ENCODE measurements around the gene ENHO.
"Not testable (repeated sequence)": the region's sequence is repeated elsewhere in the genome, so short reads cannot be mapped to it uniquely, and the experiment has no call there.

The ENHO gene

GRCh38 chr9:34505370-34506120 lies 17.2 kb downstream of the ENHO start:
- no peak for DNase-seq

- no peak for DNase-seq
Observed at GRCh38 chr9:34503406-34503805, 19.4 kb downstream of the ENHO start.

- DNase-seq: no peak
Observed at GRCh38 chr9:34502891-34503290, 19.9 kb downstream of the ENHO start.

GRCh38 chr9:34502471-34502870 lies 20.3 kb downstream of the ENHO start:
- DNase-seq: no peak

GRCh38 chr9:34501889-34502425 lies 20.8 kb downstream of the ENHO start:
- no peak for DNase-seq

GRCh38 chr9:34501372-34501771 lies 21.4 kb downstream of the ENHO start:
- DNase-seq: no peak

GRCh38 chr9:34500623-34501267 lies 22.0 kb downstream of the ENHO start:
- DNase-seq: peak; percentile 82 to 88

- DNase-seq: no peak
Observed at GRCh38 chr9:34499076-34499475, 23.7 kb downstream of the ENHO start.

GRCh38 chr9:34498553-34498952 lies 24.2 kb downstream of the ENHO start:
- DNase-seq: no peak

GRCh38 chr9:34496149-34496712 lies 26.6 kb downstream of the ENHO start:
- no peak for DNase-seq

- DNase-seq: peak; percentile 32 to 43
Observed at GRCh38 chr9:34493972-34494535, 28.7 kb downstream of the ENHO start.

- no peak for DNase-seq
Observed at GRCh38 chr9:34492051-34492450, 30.7 kb downstream of the ENHO start.

- DNase-seq: no peak
Observed at GRCh38 chr9:34491596-34491995, 31.2 kb downstream of the ENHO start.

GRCh38 chr9:34490760-34491159 lies 32.0 kb downstream of the ENHO start:
- no peak for DNase-seq

- no peak for DNase-seq
Observed at GRCh38 chr9:34490360-34490759, 32.4 kb downstream of the ENHO start.

GRCh38 chr9:34486572-34486971 lies 36.2 kb downstream of the ENHO start:
- DNase-seq: no peak

GRCh38 chr9:34485822-34486221 lies 37.0 kb downstream of the ENHO start:
- no peak for DNase-seq

- no peak for DNase-seq
Observed at GRCh38 chr9:34484678-34485077, 38.1 kb downstream of the ENHO start.

- DNase-seq: not testable (repeated sequence)
Observed at GRCh38 chr9:34482746-34483145, 40.0 kb downstream of the ENHO start.

GRCh38 chr9:34481620-34482019 lies 41.2 kb downstream of the ENHO start:
- not testable (repeated sequence) for DNase-seq

- no peak for DNase-seq
Observed at GRCh38 chr9:34479431-34479866, 43.3 kb downstream of the ENHO start.

GRCh38 chr9:34477541-34477940 lies 45.2 kb downstream of the ENHO start:
- no peak for DNase-seq

GRCh38 chr9:34475097-34475496 lies 47.7 kb downstream of the ENHO start:
- DNase-seq: no peak

All from activated CD4-positive, alpha-beta T cell treated with anti-CD3 and anti-CD28 coated beads, Interleukin-2, amount 50 U/mL, for 48 hours (primary cell).